AG10803 (cell line): ENCODE results near the gene ZNF438.
A peak's percentile ranks its signal among the peaks of the same experiment; 100 is the strongest.

ENCODE experiments used
- DNase-seq: peaks from one replicate; pipeline ENCODE4 v3.0.0; 2010; ENCODE audit warnings: low read depth
- H3K4me3 ChIP-seq: 2 replicates; pipeline ENCODE4 v1.5.1; 2011; ENCODE audit warnings: mild to moderate bottlenecking, low read length, control low read depth
- CTCF ChIP-seq: conservative IDR thresholded peaks from 2 replicates; pipeline ENCODE4 v1.5.1; 2011; ENCODE audit warnings: mild to moderate bottlenecking, low read length, control low read depth, inconsistent platforms

ZNF438 gene

DNA sequence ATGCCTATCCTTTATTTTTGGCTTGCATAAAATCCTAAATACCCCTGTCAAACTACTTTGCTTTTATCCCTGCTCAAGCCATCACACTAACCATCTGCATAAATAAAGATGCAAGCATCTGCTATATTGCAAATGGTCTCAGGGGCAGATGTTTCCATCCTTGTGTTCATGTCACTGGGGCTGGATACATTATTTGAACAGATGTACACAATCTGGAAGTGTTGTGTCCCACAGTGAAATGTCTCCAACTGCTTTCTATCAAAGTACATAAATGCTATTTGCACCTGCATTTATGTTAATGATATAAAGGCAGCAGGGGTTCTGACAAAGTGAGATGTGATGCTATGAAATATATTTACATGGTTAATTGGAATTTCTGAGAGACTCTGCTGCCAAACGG lies 163.1 kb downstream of the ZNF438 start:
- no peak for TF ChIP-seq CTCF
- H3K4me3 ChIP-seq, result no peak overlapping the region
- DNase-seq, result no peak

GRCh38 chr10:30866896-30867295 lies 164.8 kb downstream of the ZNF438 start:
- no peak overlapping the region for H3K4me3 ChIP-seq
- no peak for DNase-seq
- no peak for TF ChIP-seq CTCF

DNA sequence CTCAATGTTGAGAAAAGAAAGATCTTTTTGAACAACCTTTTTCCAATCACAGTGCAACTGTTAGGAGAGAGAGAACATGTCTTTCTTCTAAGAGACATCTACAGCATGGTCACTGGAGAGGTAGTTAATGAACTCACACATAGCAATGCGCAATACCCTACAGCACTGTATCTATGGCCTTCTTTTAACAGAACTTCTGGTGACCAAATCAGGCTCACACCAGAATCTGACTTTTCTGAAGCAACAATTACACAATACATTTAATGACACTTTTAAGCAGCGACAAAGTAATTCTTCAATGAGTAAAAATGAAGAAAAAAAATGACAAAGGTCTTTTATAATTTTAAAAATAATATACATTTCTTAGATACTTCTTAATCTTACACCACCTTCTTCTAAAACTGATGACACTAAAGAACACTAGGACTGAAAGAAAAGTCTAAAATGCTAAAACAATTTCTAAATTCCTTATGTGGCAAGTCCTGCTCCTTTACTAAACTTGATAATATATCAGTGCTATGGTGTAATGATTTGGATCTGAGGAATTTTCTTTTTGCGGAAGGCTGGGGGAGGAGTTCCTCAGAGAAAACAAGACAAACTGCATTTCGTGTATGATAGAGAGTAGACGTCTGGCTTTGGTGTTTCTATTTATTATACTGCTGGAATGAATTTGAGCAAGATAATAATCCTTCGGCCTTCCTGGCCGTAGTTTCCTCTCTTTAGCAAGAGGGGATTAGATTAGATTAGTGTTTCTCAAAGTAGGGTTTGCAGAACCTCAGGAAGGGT lies 166.3 kb downstream of the ZNF438 start:
- TF ChIP-seq CTCF, result no peak
- no peak for DNase-seq
- no peak overlapping the region for H3K4me3 ChIP-seq

- TF ChIP-seq CTCF, result no peak
- H3K4me3 ChIP-seq, result no peak overlapping the region
- no peak for DNase-seq
Observed at GRCh38 chr10:30863516-30864210, 168.0 kb downstream of the ZNF438 start.

DNA sequence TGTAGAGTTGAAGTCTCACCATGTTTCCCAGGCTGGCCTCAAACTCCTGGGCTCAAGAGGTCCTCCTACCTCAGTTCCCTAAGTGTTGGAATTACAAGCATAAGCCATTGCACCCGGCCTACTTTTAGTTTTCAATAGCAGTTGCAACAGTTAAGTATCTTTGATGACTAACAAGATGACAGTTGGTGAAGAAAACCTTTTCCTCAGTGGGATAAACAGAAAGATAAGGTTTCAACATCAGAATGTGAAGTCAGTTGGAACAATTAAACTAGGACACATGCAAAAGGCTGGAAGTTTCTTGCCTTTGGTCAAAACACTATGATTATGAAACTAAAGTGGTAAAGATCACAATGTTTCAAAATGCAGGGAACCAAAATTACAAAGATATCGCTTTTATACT lies 169.2 kb downstream of the ZNF438 start:
- H3K4me3 ChIP-seq, result no peak overlapping the region
- no peak for TF ChIP-seq CTCF
- DNase-seq, result peak; percentile 85

DNA sequence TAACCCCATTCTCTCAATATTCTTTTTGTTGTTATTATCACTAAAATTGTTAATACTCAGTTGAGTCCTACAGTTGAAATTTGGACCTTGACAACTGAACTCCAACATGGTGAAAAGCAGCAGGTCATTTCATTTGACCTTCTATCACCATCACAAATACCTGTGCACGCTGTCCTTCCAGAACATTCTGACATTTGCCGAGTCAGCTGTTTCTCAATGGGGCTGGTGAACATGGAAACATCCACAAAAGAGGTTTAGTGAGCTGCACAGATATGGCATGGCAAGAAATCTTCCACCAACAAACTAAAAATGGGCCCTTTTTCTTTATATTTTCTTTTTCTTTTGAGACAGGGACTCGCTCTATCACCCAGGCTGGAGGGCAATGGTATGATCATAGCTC lies 169.7 kb downstream of the ZNF438 start:
- DNase-seq, result no peak
- no peak for TF ChIP-seq CTCF

GRCh38 chr10:30861221-30861620 lies 170.4 kb downstream of the ZNF438 start:
- H3K4me3 ChIP-seq, result no peak overlapping the region
- TF ChIP-seq CTCF, result no peak
- DNase-seq, result no peak

More for the DNA sequence above, 169.7 kb downstream of the ZNF438 start:
- H3K4me3 ChIP-seq, result no peak overlapping the region
